Glomerular visceral epithelial cell (primary cell): ENCODE data around the gene IPO4.

Source experiments
- DNase-seq: peaks from one replicate; pipeline ENCODE4 v3.0.0-alpha.2; 2016; ENCODE audit errors: extremely low spot score

IPO4 gene

GRCh38 chr14:24176599-24176998 lies 12.0 kb downstream of the IPO4 start:
- no peak for DNase-seq

DNA sequence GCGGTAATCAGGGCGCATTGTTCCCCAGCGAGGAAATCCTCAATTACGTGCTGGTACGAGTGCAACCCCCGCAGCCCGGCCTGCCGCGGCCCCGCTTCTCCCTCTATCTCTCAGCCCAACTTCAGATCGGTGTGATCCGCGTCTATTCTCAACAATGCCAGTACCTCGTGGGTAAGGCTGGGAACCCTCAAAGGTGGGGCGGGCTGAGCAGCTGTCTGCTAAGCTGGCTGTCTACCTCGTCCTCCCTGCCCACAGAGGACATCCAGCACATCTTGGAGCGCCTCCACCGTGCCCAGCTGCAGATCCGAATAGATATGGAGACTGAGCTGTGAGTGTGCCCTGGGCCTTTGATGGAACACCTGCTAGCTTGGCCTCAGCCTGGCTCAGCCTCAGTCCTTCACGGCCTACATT lies 15.7 kb downstream of the IPO4 start:
- no peak for DNase-seq

- DNase-seq, result no peak
Measured at GRCh38 chr14:24172261-24172860, 16.3 kb downstream of the IPO4 start.

- DNase-seq, result no peak
Measured at GRCh38 chr14:24171422-24172260, 17.0 kb downstream of the IPO4 start, which contains the start of gene REC8. TSS of gene REC8 (plus strand) at chr14:24172080. CDS start at chr14:24172553, 473 bp downstream.

GRCh38 chr14:24167469-24168114 lies 21.0 kb downstream of the IPO4 start:
- no peak for DNase-seq

- DNase-seq, result no peak
Measured at GRCh38 chr14:24165785-24166184, 22.8 kb downstream of the IPO4 start.

- no peak for DNase-seq
Measured at GRCh38 chr14:24164518-24164991, 24.1 kb downstream of the IPO4 start.

- DNase-seq, result no peak
Measured at GRCh38 chr14:24162093-24162492, 26.5 kb downstream of the IPO4 start.

DNA sequence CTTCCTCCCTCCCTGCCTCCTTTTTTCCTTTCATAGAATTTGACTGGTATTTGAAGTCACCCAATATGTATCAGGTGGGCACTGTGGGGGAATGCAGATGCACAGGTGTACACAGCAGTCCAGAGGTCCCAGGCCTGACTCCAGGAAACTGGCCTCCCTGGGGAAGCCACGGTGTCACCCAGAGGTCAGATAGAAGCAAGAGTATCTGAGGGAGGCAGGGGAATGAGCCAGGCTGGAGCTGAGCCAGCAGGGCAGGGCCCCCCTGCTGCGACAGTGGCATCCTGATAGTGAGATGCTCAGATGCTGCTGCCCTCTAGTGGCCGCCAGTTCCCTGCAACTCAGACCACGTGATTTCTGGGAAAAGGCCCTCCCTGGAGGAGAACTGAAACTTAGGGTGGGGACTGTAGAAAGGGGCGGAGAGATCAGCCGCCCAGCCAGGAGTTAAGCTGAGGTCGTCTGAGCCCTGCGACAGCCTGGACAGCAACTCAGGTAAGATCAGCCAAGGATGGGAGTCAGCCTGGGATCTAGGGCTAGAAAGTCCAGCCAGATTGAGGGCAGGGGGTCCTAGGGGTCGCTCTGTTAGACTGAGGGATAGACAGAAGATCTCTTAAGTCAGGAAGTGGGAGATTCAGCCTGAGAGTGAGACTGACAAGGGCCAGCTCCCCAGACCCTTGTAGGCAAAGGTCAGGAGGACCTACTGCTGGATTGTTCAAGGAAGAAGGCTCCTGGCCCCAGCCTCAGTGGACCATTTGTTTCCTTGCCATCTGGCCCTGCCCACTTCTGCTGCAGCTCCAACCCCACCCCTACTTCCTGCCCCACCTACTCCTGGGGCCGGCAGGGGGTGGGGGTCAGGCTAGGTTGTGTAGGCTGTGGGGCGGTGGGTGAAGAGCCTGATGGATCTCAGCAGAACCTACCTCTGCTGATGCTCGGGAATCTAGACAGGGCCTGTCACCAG lies 27.5 kb downstream of the IPO4 start, which contains the start of gene IRF9:
IRF9 (plus strand) TSS at position 416 of the 955 bp plus-strand sequence. CDS start 880 bp downstream, outside the sequence.
- DNase-seq, result peak; percentile 99

GRCh38 chr14:24160499-24160849 lies 28.1 kb downstream of the IPO4 start:
- no peak for DNase-seq

DNA sequence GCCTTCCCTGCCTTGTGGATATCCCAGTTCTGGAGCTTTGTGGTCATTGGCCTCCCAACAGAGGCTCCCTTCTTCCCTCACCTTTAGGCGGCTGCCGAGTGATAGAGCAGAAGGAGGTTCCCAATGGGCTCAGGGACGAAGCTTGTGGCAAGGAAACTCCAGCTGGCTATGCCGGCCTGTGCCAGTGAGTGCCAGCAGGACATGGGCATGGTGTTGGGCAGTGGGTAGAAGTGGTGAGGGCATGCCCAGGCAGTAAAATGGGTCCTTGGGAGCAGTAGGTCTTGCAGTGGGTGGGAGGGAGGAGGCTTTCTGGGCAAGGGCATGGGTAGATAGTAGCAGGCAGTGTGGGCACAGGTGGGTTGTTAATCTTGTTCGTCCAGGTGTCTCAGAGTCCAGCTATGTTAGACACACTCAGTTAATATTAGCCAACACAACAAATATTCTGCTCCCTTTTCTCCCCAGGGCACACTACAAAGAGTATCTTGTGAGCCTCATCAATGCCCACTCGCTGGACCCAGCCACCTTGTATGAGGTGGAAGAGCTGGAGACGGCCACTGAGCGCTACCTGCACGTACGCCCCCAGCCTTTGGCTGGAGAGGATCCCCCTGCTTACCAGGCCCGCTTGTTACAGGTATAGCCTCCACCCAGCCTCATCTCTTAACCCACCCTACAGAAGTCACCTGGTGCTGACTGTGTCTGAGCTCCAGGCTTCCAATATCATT lies 28.7 kb downstream of the IPO4 start:
- no peak for DNase-seq

DNA sequence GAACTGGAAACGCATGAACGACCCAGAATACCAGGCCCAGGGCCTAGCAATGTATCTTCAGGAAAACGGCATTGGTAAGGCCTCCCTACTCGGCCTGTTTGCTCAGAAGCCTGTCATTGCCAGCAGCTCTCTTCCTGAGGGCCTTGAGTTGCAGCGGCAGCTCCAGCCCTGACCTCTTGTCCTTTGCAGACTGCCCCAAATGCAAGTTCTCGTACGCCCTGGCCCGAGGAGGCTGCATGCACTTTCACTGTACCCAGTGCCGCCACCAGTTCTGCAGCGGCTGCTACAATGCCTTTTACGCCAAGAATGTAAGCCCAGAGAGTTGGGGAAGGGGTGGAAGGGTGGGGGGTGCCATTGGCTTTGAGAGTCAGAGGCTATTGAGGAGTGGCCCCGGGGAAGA lies 31.3 kb downstream of the IPO4 start:
- no peak for DNase-seq

DNA sequence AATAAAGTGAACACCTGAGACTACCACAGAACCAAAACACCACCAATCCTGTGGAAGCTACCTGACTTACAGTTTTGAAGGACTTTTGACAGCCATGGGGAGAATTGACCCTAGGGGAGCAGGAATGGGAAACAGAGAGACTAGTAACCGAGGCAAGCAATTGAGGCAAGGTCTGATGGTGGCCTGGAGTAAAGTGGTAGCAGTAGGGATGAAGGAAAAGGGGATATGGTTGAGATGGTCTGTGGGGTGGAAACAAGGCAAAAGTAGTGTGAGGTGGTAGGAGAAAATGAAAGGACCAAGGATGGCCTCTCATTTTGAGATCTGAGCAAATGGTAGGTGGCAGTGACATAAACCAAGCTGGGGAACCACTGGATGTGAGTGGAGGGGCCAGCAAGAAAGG lies 31.8 kb downstream of the IPO4 start:
- DNase-seq, result no peak

DNA sequence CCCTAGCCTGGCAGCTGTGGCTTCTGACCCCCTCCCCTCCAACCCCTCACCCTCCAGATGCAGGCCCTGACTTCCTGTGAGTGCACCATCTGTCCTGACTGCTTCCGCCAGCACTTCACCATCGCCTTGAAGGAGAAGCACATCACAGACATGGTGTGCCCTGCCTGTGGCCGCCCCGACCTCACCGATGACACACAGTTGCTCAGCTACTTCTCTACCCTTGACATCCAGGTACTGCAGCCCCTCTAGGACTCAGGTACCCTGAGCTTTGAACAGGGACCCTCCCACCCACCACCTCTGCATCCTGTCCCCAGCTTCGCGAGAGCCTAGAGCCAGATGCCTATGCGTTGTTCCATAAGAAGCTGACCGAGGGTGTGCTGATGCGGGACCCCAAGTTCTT lies 33.5 kb downstream of the IPO4 start:
- DNase-seq, result no peak

DNA sequence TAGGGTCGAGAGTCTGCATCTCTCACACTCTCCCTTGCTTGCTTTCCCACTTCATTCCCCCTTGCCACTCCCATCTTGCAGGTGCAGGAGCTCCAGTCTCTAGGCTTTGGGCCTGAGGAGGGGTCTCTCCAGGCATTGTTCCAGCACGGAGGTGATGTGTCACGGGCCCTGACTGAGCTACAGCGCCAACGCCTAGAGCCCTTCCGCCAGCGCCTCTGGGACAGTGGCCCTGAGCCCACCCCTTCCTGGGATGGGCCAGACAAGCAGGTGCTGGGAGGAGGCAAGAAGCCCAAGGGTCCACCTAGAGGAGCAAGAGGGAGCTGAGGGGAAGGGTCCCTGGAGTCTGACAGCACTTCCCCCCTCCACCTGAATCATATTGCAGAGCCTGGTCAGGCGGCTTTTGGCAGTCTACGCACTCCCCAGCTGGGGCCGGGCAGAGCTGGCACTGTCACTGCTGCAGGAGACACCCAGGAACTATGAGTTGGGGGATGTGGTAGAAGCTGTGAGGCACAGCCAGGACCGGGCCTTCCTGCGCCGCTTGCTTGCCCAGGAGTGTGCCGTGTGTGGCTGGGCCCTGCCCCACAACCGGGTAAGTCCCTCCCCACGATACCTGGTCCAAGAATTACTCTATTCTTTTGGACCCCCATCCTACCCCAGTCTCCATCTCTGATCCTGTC lies 37.1 kb downstream of the IPO4 start:
- no peak for DNase-seq

GRCh38 chr14:24150993-24151392 lies 37.6 kb downstream of the IPO4 start:
- DNase-seq, result no peak

GRCh38 chr14:24150567-24150966 lies 38.0 kb downstream of the IPO4 start:
- no peak for DNase-seq

DNA sequence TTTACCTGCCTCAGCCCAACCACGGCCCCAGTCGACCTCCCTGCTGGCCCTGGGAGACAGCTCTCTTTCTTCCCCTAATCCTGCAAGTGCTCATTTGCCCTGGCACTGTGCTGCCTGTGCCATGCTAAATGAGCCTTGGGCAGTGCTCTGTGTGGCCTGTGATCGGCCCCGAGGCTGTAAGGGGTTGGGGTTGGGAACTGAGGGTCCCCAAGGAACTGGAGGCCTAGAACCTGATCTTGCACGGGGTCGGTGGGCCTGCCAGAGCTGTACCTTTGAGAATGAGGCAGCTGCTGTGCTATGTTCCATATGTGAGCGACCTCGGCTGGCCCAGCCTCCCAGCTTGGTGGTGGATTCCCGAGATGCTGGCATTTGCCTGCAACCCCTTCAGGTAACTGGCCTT lies 38.6 kb downstream of the IPO4 start:
- DNase-seq, result no peak

GRCh38 chr14:24149302-24149969 lies 39.2 kb downstream of the IPO4 start:
- DNase-seq, result no peak
